IMR-90 (cell line): Measurements from ENCODE around the gene OGFOD3. TPM values are rescaled to one million over a fixed set of nuclear protein-coding genes. Genes with fewer than 3 reads are reported as not detected.

Experiments
- ATAC-seq: fragments of 200-7000 bp; cut with Tn5 transposase; 2 replicates; pipeline ENCODE4 v1.9.1; 2020; ENCODE audit warnings: low read depth, mild to moderate bottlenecking, moderate library complexity
- BruUV-seq: library from RNA; stranded (reverse); fragments of 400-500 nt; replicated peaks from 2 replicates; lab custom pipeline; 2021; lab: Mats Ljungman, UMichigan
- CTCF ChIA-PET: fragments of 300-600 bp; formaldehyde crosslinking; extraction: SDS; loops from one replicate; lab custom pipeline; 2021; ENCODE audit warnings: antibody characterized with exemption; lab: Yijun Ruan, JAX
- POLR2A ChIA-PET: fragments of 300-600 bp; sonication (Branson Sonifier 250); formaldehyde crosslinking; loops from one replicate; lab custom pipeline; 2022; ENCODE audit warnings: antibody characterized with exemption; ENCODE audit not compliant: unreplicated experiment; lab: Charles Lee
- DNase-seq: peaks from one replicate; pipeline ENCODE4 v3.0.0; 2013
- H2AFZ ChIP-seq: replicated peaks from 2 replicates; pipeline ENCODE3; 2013; ENCODE audit warnings: low read length, mild to moderate bottlenecking; ENCODE audit not compliant: poor library complexity
- H2AK5ac ChIP-seq: 2 replicates; pipeline ENCODE4 v1.6.1; 2013; ENCODE audit warnings: low read depth, low read length, inconsistent platforms
- H2AK9ac ChIP-seq: replicated peaks from 2 replicates; pipeline ENCODE3; 2013; ENCODE audit warnings: mild to moderate bottlenecking, low read depth, low read length, moderate library complexity; ENCODE audit not compliant: poor library complexity
- H2BK120ac ChIP-seq: 2 replicates; pipeline ENCODE4 v1.6.1; 2013; ENCODE audit warnings: low read depth, low read length, inconsistent platforms
- H2BK15ac ChIP-seq: 3 replicates; pipeline ENCODE4 v1.6.1; 2013; ENCODE audit warnings: low read depth, low read length, inconsistent platforms
- H2BK20ac ChIP-seq: 2 replicates; pipeline ENCODE4 v1.6.1; 2013; ENCODE audit warnings: low read depth, mild to moderate bottlenecking, inconsistent platforms, low read length, moderate library complexity
- H2BK5ac ChIP-seq: 2 replicates; pipeline ENCODE4 v1.6.1; 2013; ENCODE audit warnings: mild to moderate bottlenecking, low read depth, low read length, inconsistent platforms; ENCODE audit not compliant: poor library complexity, severe bottlenecking
- H3K14ac ChIP-seq: replicated peaks from 2 replicates; pipeline ENCODE4 v1.6.1; 2013; ENCODE audit warnings: low read depth, low read length, inconsistent platforms
- H3K18ac ChIP-seq: 2 replicates; pipeline ENCODE4 v1.6.1; 2013; ENCODE audit warnings: low read depth, low read length, control low read depth
- H3K23ac ChIP-seq: 2 replicates; pipeline ENCODE4 v1.6.1; 2013; ENCODE audit warnings: low read depth, low read length, inconsistent platforms
- H3K27ac ChIP-seq: 2 replicates; pipeline ENCODE4 v1.5.1; 2013; ENCODE audit warnings: mild to moderate bottlenecking, control low read depth, low read length; ENCODE audit not compliant: insufficient read depth
- H3K27me3 ChIP-seq: 2 replicates; pipeline ENCODE4 v1.6.1; 2013; ENCODE audit warnings: low read length; ENCODE audit not compliant: control insufficient read depth, insufficient read depth
- H3K36me3 ChIP-seq: 2 replicates; pipeline ENCODE4 v1.6.1; 2013; ENCODE audit warnings: low read length, mixed read lengths; ENCODE audit not compliant: control insufficient read depth, insufficient read depth
- H3K4ac ChIP-seq: 2 replicates; pipeline ENCODE4 v1.6.1; 2013; ENCODE audit warnings: low read depth, low read length, inconsistent platforms
- H3K4me1 ChIP-seq: 2 replicates; pipeline ENCODE4 v1.6.1; 2013; ENCODE audit warnings: low read length, mixed read lengths; ENCODE audit not compliant: control insufficient read depth, insufficient read depth
- H3K4me2 ChIP-seq: 2 replicates; pipeline ENCODE4 v1.6.1; 2013; ENCODE audit warnings: low read depth, mild to moderate bottlenecking, control low read depth, low read length, moderate library complexity
- H3K4me3 ChIP-seq: 2 replicates; pipeline ENCODE4 v1.5.1; 2013; ENCODE audit warnings: low read depth, mild to moderate bottlenecking, control low read depth, low read length, moderate library complexity; ENCODE audit not compliant: insufficient read depth
- H3K56ac ChIP-seq: 2 replicates; pipeline ENCODE4 v1.6.1; 2013; ENCODE audit warnings: low read length, inconsistent platforms; ENCODE audit not compliant: insufficient read depth; ENCODE audit errors: extremely low read depth
- H3K79me1 ChIP-seq, 2 experiments: 2 replicates each; pipeline ENCODE4 v1.6.1; 2013; ENCODE audit warnings: low read length in 2 of 2, inconsistent platforms in 1 of 2, low read depth in 1 of 2
- H3K9ac ChIP-seq: 2 replicates; pipeline ENCODE4 v1.6.1; 2013; ENCODE audit warnings: low read depth, low read length, control low read depth
- H3K9me1 ChIP-seq: 2 replicates; pipeline ENCODE4 v1.6.1; 2013; ENCODE audit warnings: low read length, inconsistent platforms; ENCODE audit not compliant: insufficient read depth
- H3K9me3 ChIP-seq: 2 replicates; pipeline ENCODE4 v1.6.1; 2013; ENCODE audit warnings: low read length; ENCODE audit not compliant: control insufficient read depth, insufficient read depth
- H4K20me1 ChIP-seq: 2 replicates; pipeline ENCODE4 v1.6.1; 2013; ENCODE audit warnings: low read length, inconsistent platforms; ENCODE audit not compliant: insufficient read depth
- H4K5ac ChIP-seq: 2 replicates; pipeline ENCODE4 v1.6.1; 2013; ENCODE audit warnings: mild to moderate bottlenecking, low read depth, low read length, control low read depth
- H4K8ac ChIP-seq, 2 experiments: 2 replicates each; pipeline ENCODE4 v1.6.1; 2013; ENCODE audit warnings: low read depth in 2 of 2, low read length in 2 of 2, control low read depth in 1 of 2, inconsistent platforms in 1 of 2
- H4K91ac ChIP-seq: 2 replicates; pipeline ENCODE4 v1.6.1; 2013; ENCODE audit warnings: low read depth, low read length, inconsistent platforms; ENCODE audit not compliant: insufficient read depth
- CHD1 ChIP-seq: IDR thresholded peaks from 2 replicates; pipeline ENCODE4 v1.6.1; 2012; ENCODE audit warnings: low read depth, low read length, improper control_type of control experiment
- MAFK ChIP-seq: IDR thresholded peaks from 2 replicates; pipeline ENCODE4 v1.6.1; 2012; ENCODE audit warnings: low read depth, low read length, improper control_type of control experiment
- POLR2A ChIP-seq: IDR thresholded peaks from 2 replicates; pipeline ENCODE4 v1.6.1; 2012; ENCODE audit warnings: mild to moderate bottlenecking, low read depth, low read length
- SMC3 ChIP-seq: fragments of 150-350 bp; IDR thresholded peaks from 2 replicates; pipeline ENCODE4 v1.6.1; 2016; ENCODE audit warnings: low read depth, mild to moderate bottlenecking, antibody characterized with exemption, low read length, moderate library complexity
- WGBS, 2 experiments: methylation state at CpG; one replicate each; pipeline versions ENCODE4 v1.1.5 to v1.1.7; 2013; ENCODE audit warnings: missing lambda C conversion rate in 2 of 2; ENCODE audit not compliant: insufficient read length in 1 of 2; ENCODE audit errors: extremely low coverage in 2 of 2; 5-methylcytosine and 5-hydroxymethylcytosine counted together
- dilution Hi-C: fragments of 300-500 bp; cut with HindIII; formaldehyde crosslinking; loops from one replicate; pipeline ENCODE4 v1.14.3; 2018; ENCODE audit warnings: low sequenced_read_pairs; ENCODE audit not compliant: unreplicated experiment
- in situ Hi-C: fragments of 300-500 bp; cut with MboI; formaldehyde crosslinking; loops from 3 replicates; pipeline ENCODE4 v1.14.3; 2019; ENCODE audit warnings: low sequenced_read_pairs, inconsistent platforms, mixed read lengths
- intact Hi-C: fragments of 100-400 bp; cut with micrococcal nuclease; formaldehyde crosslinking; loops from 2 replicates; pipeline ENCODE4 v1.10.0; 2022
- polyA plus RNA-seq, 3 experiments: library from polyadenylated mRNA; depleted of rRNA; stranded (reverse); fragments of >200 nt; gene quantifications; 2 replicates each; pipeline ENCODE4 v1.2.3, GENCODE V29; 2012; ENCODE audit warnings: low replicate concordance in 1 of 3
- total RNA-seq: library from RNA; depleted of rRNA; stranded (reverse); fragments of >200 nt; gene quantifications from 2 replicates; pipeline ENCODE4 v1.2.3, GENCODE V29; 2012

Gene OGFOD3
- total and polyA plus RNA-seq, 2 of the 4 experiments (the other 2 are of a cell fraction), result 25.3 to 33.4 TPM

GRCh38 chr17:82342361-82343079 lies 75.9 kb downstream of the OGFOD3 start:
- ChIA-PET CTCF (no interaction called here), POLR2A (no interaction called here)
- Histone ChIP-seq H4K5ac (no peak overlapping the region), H3K9me3 (no peaks in the 10 kb centered on the region), H4K20me1 (no peaks in the 10 kb centered on the region), H2BK15ac (no peak overlapping the region), H3K79me1 (no peaks in the 10 kb centered on the region), H3K18ac (no peak overlapping the region), H2AK9ac (no peak overlapping the region), H3K4me2 (no peak overlapping the region), H2AFZ (peak overlapping the region; percentile 21), H3K9me1 (peaks cover 7% of the 10 kb centered on the region), H3K14ac (no peak overlapping the region), H3K36me3 (no peaks in the 10 kb centered on the region), H3K56ac (no peak overlapping the region), H2AK5ac (no peak overlapping the region), H3K27ac (no peak overlapping the region), H3K27me3 (peaks cover 4% of the 10 kb centered on the region), H3K4ac (no peak overlapping the region), H4K91ac (no peak overlapping the region), H3K4me1 (peaks cover 8% of the 10 kb centered on the region), H2BK5ac (no peak overlapping the region), H3K9ac (no peak overlapping the region), H3K23ac (no peak overlapping the region), H2BK120ac (no peak overlapping the region), H4K8ac (no peak overlapping the region), H2BK20ac (no peak overlapping the region), H3K4me3 (no peak overlapping the region)
- BruUV-seq, result no TSS peak
- in situ Hi-C loops (no loop called here), intact Hi-C loops (no loop called here), dilution Hi-C loops (no loop called here)
- TF ChIP-seq MAFK, result no peak
- TF ChIP-seq POLR2A, result no peak
- no peak for TF ChIP-seq CHD1
- TF ChIP-seq SMC3, result no peak
- WGBS, 2 experiments, result 46% methylated on average over 8 of the region's 28 CpGs; no CpG with 5 or more reads in 1 of the 2 experiments
- DNase-seq (no peak), ATAC-seq (no peak)
